GM18907 (cell line): Measurements from ENCODE around the gene CD22.

ENCODE experiments used
- ATAC-seq: cut with Tn5 transposase; IDR thresholded peaks from one replicate; pipeline ENCODE4 v1.9.1; 2021; ENCODE audit warnings: mild to moderate bottlenecking, moderate library complexity; ENCODE audit not compliant: unreplicated experiment

Gene CD22

GRCh38 chr19:35381318-35381717 lies 52.3 kb downstream of the CD22 start:
- ATAC-seq, result no peak

- no peak for ATAC-seq
Measured at GRCh38 chr19:35381926-35382325, 52.9 kb downstream of the CD22 start.

GRCh38 chr19:35383536-35383935 lies 54.5 kb downstream of the CD22 start:
- ATAC-seq, result no peak

GRCh38 chr19:35388277-35389054 lies 59.5 kb downstream of the CD22 start:
- ATAC-seq, result no peak

GRCh38 chr19:35389192-35389861 lies 60.3 kb downstream of the CD22 start:
- ATAC-seq, result no peak

GRCh38 chr19:35392742-35393715 lies 64.0 kb downstream of the CD22 start:
- no peak for ATAC-seq

GRCh38 chr19:35395382-35396199 lies 66.6 kb downstream of the CD22 start:
- no peak for ATAC-seq

- no peak for ATAC-seq
Measured at GRCh38 chr19:35396240-35396885, 67.4 kb downstream of the CD22 start.
